Activated CD4-positive, alpha-beta T cell treated with anti-CD3 and anti-CD28 coated beads, Interleukin-2, Interleukin-4, amounts not matched to agents 100 ng/mL and 50 ng/mL, durations not matched to agents 16 hours and 8 hours (primary cell): Measurements from ENCODE around the gene PLCB1.
"Not testable (repeated sequence)": the region's sequence is repeated elsewhere in the genome, so short reads cannot be mapped to it uniquely, and the experiment has no call there.

ENCODE experiments used
- DNase-seq: peaks from one replicate; pipeline ENCODE4 v3.0.0-alpha.2; 2020; ENCODE audit warnings: low spot score

PLCB1 gene

GRCh38 chr20:8156235-8157079 lies 24.4 kb downstream of the PLCB1 start:
- DNase-seq: peak; percentile 55

- not testable (repeated sequence) for DNase-seq
Measured at GRCh38 chr20:8159217-8159616, 27.2 kb downstream of the PLCB1 start.

DNA sequence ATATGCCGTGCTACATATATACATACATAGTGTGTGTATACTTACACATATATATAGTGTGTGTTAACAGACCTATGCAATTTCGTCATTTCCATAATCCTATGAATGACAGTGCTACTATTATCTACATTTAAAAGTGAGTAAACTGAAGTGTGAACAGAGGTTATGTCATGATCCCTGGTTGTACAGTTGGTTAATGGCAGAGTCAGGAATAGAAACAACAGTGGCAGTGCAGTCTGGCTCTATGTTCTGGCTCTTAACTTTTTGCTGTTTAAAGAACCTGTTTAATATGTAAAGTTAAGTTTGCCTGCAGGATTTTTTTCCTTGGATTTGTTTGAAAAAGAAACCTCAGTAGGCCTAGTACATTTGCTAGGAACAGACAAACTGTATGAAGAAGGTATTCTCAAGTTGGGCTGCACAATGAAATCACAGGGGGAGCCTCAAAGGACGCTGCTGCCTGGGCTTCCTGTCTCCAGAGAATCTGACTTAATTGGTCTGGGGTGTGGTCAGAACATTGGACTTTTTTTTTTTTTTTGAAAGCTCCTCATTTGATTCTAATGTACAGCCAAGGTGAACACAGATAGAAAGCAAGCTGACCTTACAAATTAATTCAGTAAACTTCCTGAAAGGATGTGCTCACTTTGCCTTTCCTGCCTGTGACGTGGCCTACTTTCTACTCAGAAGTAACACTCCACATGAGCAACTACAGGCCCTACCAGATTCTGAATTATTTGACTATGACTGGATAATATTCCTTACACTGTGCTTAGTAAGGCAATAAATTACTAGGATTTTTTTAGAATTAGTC lies 29.4 kb downstream of the PLCB1 start:
- DNase-seq: no peak

DNA sequence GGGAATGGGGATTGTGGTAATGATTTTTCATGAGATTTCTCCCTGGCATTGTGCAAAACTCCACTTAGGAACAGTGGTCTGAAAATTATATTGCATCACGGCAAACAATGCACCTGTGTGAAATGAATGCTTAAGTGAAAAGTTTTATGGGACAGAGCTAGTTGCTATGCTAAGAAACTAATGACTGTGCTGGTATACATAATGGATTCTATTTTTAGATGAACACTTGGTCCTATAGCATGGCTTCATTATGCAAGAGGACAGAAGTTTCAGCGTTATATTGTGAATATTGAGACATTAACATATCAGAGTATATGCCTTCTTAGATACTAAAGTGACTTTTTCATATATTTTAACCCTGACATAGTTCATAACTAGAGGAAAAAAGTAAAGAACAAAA lies 30.5 kb downstream of the PLCB1 start:
- DNase-seq: no peak

DNA sequence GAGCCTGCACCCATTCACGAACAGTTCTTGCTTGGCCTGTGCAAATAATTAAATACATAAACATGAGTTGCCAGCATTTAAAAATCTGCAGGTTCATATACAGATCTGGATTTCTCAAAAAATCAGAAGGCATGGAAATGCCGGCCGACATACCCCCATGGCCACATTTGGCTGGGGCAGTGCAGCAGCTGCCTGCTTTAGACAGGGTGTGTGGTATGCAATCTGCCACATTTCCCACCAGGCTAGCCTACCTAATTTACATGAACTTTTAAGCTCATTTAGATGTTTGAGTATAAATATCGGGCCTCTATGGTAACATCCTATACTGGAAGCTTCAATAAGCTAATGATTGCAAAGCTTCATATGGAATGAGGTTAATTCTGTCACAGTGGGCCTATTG lies 31.5 kb downstream of the PLCB1 start:
- no peak for DNase-seq

DNA sequence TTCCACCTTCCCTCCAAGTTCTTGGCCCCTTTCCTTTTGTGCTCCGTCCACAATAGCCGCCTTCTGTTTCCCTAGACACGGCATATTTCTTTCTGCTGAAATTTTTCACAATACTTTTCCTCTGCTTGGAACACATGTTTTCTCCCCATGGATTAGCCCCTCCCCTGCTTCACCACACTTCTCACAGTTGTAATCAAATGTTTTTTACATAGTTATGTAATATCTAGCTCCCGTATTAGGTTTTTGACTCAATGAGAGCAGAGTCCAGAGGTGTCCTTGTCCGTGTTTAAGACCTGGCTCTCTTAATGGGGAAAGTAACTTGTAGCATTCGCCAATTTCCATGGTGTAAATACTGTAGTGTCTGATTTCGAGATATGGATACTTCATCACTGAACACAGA lies 34.7 kb downstream of the PLCB1 start:
- no peak for DNase-seq

GRCh38 chr20:8168785-8169288 lies 36.8 kb downstream of the PLCB1 start:
- DNase-seq: no peak

GRCh38 chr20:8170921-8171320 lies 38.9 kb downstream of the PLCB1 start:
- no peak for DNase-seq

GRCh38 chr20:8172191-8172590 lies 40.1 kb downstream of the PLCB1 start:
- DNase-seq: no peak

GRCh38 chr20:8175741-8176675 lies 43.9 kb downstream of the PLCB1 start:
- DNase-seq: no peak

DNA sequence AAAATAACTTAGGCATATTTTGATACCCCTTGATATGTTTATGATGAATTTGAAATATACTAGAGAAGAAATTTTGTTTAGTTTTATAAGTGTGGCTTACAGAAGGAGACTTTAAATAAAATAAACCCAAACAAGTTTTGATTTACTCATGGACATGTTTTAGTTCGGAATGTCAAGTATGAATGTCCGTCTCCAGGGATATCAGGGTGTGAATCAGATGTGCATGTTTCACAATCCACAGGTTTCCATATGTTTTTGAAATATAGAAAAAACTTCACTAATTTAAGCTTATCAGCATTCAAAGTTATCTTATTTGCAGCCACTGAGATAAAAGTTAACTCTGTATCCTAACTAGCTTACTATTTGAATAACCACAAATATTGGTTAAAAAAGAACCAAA lies 51.5 kb downstream of the PLCB1 start:
- DNase-seq: no peak

DNA sequence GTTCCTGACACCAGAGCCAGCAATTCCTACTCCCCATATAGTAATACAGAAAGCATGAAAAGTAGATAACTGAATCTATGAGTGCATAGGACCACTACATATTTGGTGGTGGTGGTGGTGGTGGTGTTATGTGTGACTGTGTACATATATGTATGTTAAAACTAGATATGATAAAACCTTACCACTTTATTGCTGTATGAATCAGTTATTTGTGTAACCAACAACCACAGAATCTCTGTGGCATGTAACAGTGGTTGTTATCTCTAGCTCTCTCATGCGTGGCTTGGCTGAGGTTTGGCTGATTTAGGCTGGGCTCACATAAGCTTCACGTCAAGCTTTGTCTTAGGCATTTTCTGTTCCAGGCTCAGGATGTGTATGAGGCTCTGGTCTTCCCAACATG lies 55.7 kb downstream of the PLCB1 start:
- no peak for DNase-seq

- DNase-seq: no peak
Measured at GRCh38 chr20:8190043-8190880, 58.2 kb downstream of the PLCB1 start.

- DNase-seq: no peak
Measured at GRCh38 chr20:8194721-8195120, 62.7 kb downstream of the PLCB1 start.

DNA sequence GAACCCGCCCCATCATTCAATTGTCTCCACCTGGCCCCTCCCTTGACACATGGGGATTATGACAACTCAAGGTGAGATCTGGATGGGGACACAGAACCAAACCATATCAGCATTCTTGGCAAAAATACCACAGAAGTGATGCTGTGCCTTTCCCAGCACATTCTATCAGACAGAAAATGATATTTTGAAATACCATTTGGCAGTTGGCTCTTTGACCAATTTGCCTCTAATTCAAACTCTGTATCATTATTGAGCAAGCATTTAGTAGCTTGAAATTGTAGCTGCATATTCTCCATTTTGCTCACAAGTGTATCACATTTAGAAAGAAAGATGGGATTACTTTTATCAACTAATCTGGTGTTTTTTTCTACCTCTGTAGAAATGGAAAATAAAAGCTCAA lies 64.0 kb downstream of the PLCB1 start:
- DNase-seq: no peak

DNA sequence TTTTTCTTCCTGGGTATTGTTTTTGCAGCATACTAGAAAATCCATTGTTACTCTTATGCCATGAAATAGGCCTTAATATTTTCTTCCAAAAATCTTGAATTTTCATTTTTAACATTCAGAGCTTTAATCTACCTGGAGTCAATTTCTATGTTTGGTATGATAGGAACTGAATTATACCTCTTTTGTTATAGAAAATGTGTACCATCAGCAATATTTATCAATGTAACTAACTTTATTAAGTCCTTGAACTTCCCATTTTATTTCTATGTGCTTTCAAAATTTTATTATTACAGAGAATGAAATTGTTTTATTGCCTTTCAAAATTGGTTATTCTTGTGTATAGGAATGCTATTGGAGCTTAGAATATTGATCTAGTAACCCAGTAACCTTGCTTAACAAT lies 68.2 kb downstream of the PLCB1 start:
- no peak for DNase-seq

GRCh38 chr20:8203366-8203765 lies 71.3 kb downstream of the PLCB1 start:
- DNase-seq: no peak

GRCh38 chr20:8205996-8206395 lies 73.9 kb downstream of the PLCB1 start:
- no peak for DNase-seq

- DNase-seq: no peak
Measured at GRCh38 chr20:8208226-8208625, 76.2 kb downstream of the PLCB1 start.

DNA sequence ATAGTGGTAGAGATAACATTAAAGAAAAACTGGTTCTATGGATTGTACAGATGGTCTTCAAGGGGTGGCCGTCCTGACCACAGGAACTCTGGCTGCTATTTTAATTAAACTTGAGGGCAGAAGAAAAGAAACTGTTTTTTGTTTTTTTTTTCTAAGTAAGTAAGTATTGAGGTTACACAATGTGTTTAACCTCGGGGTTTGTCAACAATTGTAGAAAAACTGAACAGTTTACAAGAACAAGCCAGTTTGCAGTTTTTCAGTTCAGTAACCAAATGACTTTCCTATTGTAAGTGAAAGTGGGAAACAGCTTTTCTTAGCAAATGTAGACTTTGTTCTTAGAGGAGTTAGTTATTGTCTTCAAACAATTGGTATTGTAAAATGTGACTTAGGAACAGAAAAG lies 77.0 kb downstream of the PLCB1 start:
- DNase-seq: no peak

DNA sequence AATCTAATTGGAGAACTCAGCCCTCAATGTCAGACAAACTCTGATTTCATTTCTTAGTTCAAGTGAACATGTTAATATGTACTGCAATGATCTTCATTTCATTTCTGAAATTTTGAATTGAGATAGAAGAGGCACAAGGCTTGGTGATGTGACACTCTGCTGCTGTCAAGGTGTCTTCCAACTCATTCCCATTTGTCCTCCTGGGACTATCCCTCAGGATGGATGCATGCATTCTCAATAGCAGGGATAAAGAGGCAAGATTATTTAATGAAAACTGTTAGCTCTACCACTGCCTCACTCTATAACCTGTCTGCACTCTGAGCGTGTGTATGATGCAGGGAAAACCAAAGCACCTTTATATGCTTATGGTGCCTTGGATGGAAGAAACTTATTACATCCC lies 78.7 kb downstream of the PLCB1 start:
- DNase-seq: no peak
